A549 (cell line): ENCODE results near the gene SSBP3. TPM values are rescaled to one million over a fixed set of nuclear protein-coding genes. Genes with fewer than 3 reads are reported as not detected.

ENCODE experiments used
- ATAC-seq, 2 experiments: fragments of 200-7000 bp in 1 of 2; fragments of >200 bp in 1 of 2; cut with Nextera tagmentation in 1 of 2; cut with Tn5 transposase in 1 of 2; 3 replicates each; pipeline versions ENCODE4 v1.8.0 to v1.9.1; 2018 to 2020; ENCODE audit warnings: mild to moderate bottlenecking in 1 of 2, moderate library complexity in 1 of 2
- CTCF ChIA-PET: fragments of 300-600 bp; sonication (Branson Sonifier 250); formaldehyde crosslinking; extraction: SDS; loops from one replicate; lab custom pipeline; 2021; ENCODE audit warnings: antibody characterized with exemption, inconsistent platforms; lab: Yijun Ruan, JAX
- POLR2A ChIA-PET: fragments of 350-600 bp; formaldehyde crosslinking; extraction: SDS; loops from one replicate; lab custom pipeline; 2021; ENCODE audit warnings: antibody characterized with exemption, inconsistent platforms; lab: Yijun Ruan, JAX
- DNase-seq, 2 experiments: peaks; one replicate each; pipeline versions ENCODE4 v3.0.0 to v3.0.0-alpha.2; 2011 to 2016; ENCODE audit warnings: low read depth in 1 of 2, low spot score in 1 of 2
- FAIRE-seq: peaks from 2 replicates; lab custom pipeline; 2011; peaks lifted over from hg19 to GRCh38; lab: Jason Lieb, UNC
- H3K27ac ChIP-seq, 2 experiments: fragments of >200 bp; sonication (Bioruptor Twin); formaldehyde crosslinking; 3 replicates each; pipeline ENCODE4 v1.5.1; 2016 to 2017
- H3K4me1 ChIP-seq: fragments of >200 bp; sonication (Bioruptor Twin); formaldehyde crosslinking; 3 replicates; pipeline ENCODE4 v1.6.1; 2016
- H3K4me2 ChIP-seq: fragments of >200 bp; sonication (Bioruptor Twin); formaldehyde crosslinking; 3 replicates; pipeline ENCODE4 v1.6.1; 2016
- H3K4me3 ChIP-seq: fragments of >200 bp; sonication (Bioruptor Twin); formaldehyde crosslinking; 3 replicates; pipeline ENCODE4 v1.5.1; 2016
- H3K9me3 ChIP-seq: fragments of >200 bp; sonication (Bioruptor Twin); formaldehyde crosslinking; 3 replicates; pipeline ENCODE4 v1.6.1; 2016
- BHLHE40 ChIP-seq: IDR thresholded peaks from 2 replicates; pipeline ENCODE4 v1.6.1; 2012; ENCODE audit warnings: low read depth, low read length, inconsistent platforms
- CHD4 ChIP-seq: fragments of 200-600 bp; sonication (generic); IDR thresholded peaks from 2 replicates; pipeline ENCODE4 v1.6.1; 2016; ENCODE audit warnings: antibody characterized with exemption, mild to moderate bottlenecking, borderline replicate concordance
- EHMT2 ChIP-seq: fragments of 200-600 bp; sonication (generic); IDR thresholded peaks from 2 replicates; pipeline ENCODE4 v1.6.1; 2016; ENCODE audit warnings: antibody characterized with exemption, low read depth, mild to moderate bottlenecking, moderate library complexity
- EP300 ChIP-seq, 2 experiments: fragments of >200 bp; sonication (Bioruptor Twin); formaldehyde crosslinking; IDR thresholded peaks; 2 replicates in 1 of 2; 3 replicates in 1 of 2; pipeline ENCODE4 v1.6.1; 2016 to 2017
- ESRRA ChIP-seq: fragments of 150-350 bp; IDR thresholded peaks from 2 replicates; pipeline ENCODE4 v1.6.1; 2014; ENCODE audit warnings: mild to moderate bottlenecking, low read length, borderline replicate concordance
- FOSB ChIP-seq: fragments of 250-450 bp; sonication (Bioruptor Pico); IDR thresholded peaks from 2 replicates; pipeline ENCODE4 v1.5.0; 2020; ENCODE audit warnings: mild to moderate bottlenecking, moderate library complexity
- FOXS1 ChIP-seq: fragments of 250-450 bp; sonication (Bioruptor Pico); IDR thresholded peaks from 2 replicates; pipeline ENCODE4 v1.5.0; 2020; ENCODE audit warnings: mild to moderate bottlenecking, moderate library complexity
- HOXA7 ChIP-seq: fragments of 250-450 bp; sonication (Bioruptor Pico); IDR thresholded peaks from 2 replicates; pipeline ENCODE4 v1.5.0; 2020; ENCODE audit warnings: mild to moderate bottlenecking, moderate library complexity
- HOXB5 ChIP-seq: fragments of 250-450 bp; sonication (Bioruptor Pico); IDR thresholded peaks from 2 replicates; pipeline ENCODE4 v1.5.0; 2020; ENCODE audit warnings: mild to moderate bottlenecking, moderate library complexity
- KDM5A ChIP-seq: fragments of 200-600 bp; sonication (generic); IDR thresholded peaks from 2 replicates; pipeline ENCODE4 v1.6.1; 2016; ENCODE audit warnings: antibody characterized with exemption, mild to moderate bottlenecking
- RCOR1 ChIP-seq: fragments of 150-350 bp; IDR thresholded peaks from 2 replicates; pipeline ENCODE4 v1.6.1; 2014; ENCODE audit warnings: antibody characterized with exemption, low read length, low read depth
- RFX5 ChIP-seq: fragments of 450-650 bp; IDR thresholded peaks from 2 replicates; pipeline ENCODE4 v1.7.1; 2014; ENCODE audit warnings: antibody characterized with exemption, mild to moderate bottlenecking, moderate library complexity
- RNF2 ChIP-seq: fragments of 200-600 bp; sonication (generic); IDR thresholded peaks from 2 replicates; pipeline ENCODE4 v1.6.1; 2016; ENCODE audit warnings: low read depth, mild to moderate bottlenecking, antibody characterized with exemption, moderate library complexity, borderline replicate concordance
- TFCP2L1 ChIP-seq: fragments of 250-450 bp; sonication (Bioruptor Pico); IDR thresholded peaks from 2 replicates; pipeline ENCODE4 v1.5.0; 2021; ENCODE audit warnings: mild to moderate bottlenecking
- ZC3H11A ChIP-seq: fragments of 450-650 bp; IDR thresholded peaks from 2 replicates; pipeline ENCODE4 v1.6.1; 2014; ENCODE audit warnings: antibody characterized with exemption, mild to moderate bottlenecking
- ZFP36 ChIP-seq: fragments of 450-650 bp; IDR thresholded peaks from 2 replicates; pipeline ENCODE4 v1.6.1; 2014; ENCODE audit warnings: borderline replicate concordance; ENCODE audit not compliant: partially characterized antibody
- WGBS: methylation state at CpG from one replicate; pipeline ENCODE4 v1.1.6; 2017; ENCODE audit errors: missing lambda C conversion rate; 5-methylcytosine and 5-hydroxymethylcytosine counted together
- polyA plus RNA-seq, 4 experiments: library from polyadenylated mRNA; depleted of rRNA in 3 of 4; stranded (reverse); fragments of >200 nt; fragmentation: RNase III in 1 of 4; extraction: RNeasy Plus Mini Kit Qiagen cat#74134 plus additional on column Dnase treatment in 1 of 4; gene quantifications; 2 replicates in 3 of 4; 3 replicates in 1 of 4; pipeline ENCODE4 v1.2.3, GENCODE V29; 2011 to 2017
- TF ChIP-seq, protein P1 (sequence below): fragments of 250-450 bp; sonication (Bioruptor Pico); IDR thresholded peaks from 2 replicates; pipeline ENCODE4 v1.5.0; 2021; ENCODE audit warnings: mild to moderate bottlenecking, moderate library complexity, borderline replicate concordance
- TF ChIP-seq, protein P2 (sequence below): IDR thresholded peaks from 2 replicates; pipeline ENCODE4 v1.6.1; 2012; ENCODE audit warnings: low read depth, borderline replicate concordance
- TF ChIP-seq, protein P3 (sequence below): fragments of 450-650 bp; IDR thresholded peaks from 2 replicates; pipeline ENCODE4 v1.6.1; 2014; ENCODE audit warnings: antibody characterized with exemption
- TF ChIP-seq, protein P4 (sequence below): fragments of >200 bp; sonication (Bioruptor Twin); formaldehyde crosslinking; IDR thresholded peaks from 3 replicates; pipeline ENCODE4 v1.6.1; 2016
- TF ChIP-seq, protein P5 (sequence below): IDR thresholded peaks from 2 replicates; pipeline ENCODE4 v1.6.1; 2012
- TF ChIP-seq, protein P6 (sequence below): fragments of >200 bp; sonication (Bioruptor Twin); formaldehyde crosslinking; IDR thresholded peaks from 2 replicates; pipeline ENCODE4 v1.6.1; 2016
- TF ChIP-seq, protein P7 (sequence below): IDR thresholded peaks from 2 replicates; pipeline ENCODE4 v1.6.1; 2012

SSBP3 gene
- polyA plus RNA-seq, 2 of the 4 experiments (the other 2 are of a cell fraction): 7.2 to 9.1 TPM

DNA sequence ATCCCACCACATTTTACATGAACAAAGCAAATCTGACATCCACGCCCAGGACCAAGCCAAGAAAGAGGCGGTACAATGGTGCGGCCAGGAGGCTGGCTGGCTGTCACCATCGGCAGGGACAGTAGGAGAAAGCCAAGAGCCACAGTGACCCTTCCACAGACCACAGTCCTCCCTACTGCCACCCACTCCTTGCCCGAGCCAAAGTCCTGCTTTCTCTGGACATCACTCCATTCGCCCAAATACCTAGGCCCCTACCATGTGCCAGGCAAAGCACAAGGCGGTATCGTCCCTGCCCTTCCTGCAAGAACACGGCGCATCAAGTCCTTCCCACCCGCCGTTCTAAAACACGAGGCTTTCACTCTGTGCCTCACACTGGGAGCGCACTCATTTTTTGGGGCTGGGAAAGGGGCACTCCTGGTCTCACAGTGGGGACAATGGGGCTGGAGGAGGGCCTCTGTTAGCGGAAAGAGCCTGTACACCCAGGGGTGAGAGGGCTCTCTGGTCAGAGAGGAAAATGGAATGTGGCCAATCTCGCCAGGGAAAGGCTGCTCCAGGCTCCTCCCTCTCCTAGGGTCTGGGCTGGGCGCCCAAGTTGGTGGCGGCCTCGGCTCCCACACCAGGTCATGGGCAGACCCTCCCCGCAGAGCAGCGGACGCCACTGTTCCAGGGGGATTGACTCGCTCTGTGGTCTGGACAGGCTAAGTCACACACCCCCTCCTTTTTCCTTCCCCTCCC is 26.5 kb downstream of the SSBP3 start:
- FAIRE-seq (no peak), DNase-seq (no peak)
- H3K4me3 ChIP-seq: no peak overlapping the region
- POLR2A ChIA-PET: no interaction called here
- H3K4me2 ChIP-seq: no peak overlapping the region
- CTCF ChIA-PET: interaction anchor here (0.6 kb wide), 1 partner anchor 375 kb away, joined by 4 read pairs; no protein-coding TSS in a partner anchor
- H3K27ac ChIP-seq: no peak overlapping the region
- H3K4me1 ChIP-seq: 0 out of 3 replicates have a peak, but pooled peaks cover 3% of the 10 kb centered on the region
- WGBS: 92% methylated on average over 22 of the region's 23 CpGs
- TF ChIP-seq TFCP2L1 (CRISPR knock-in tag) (no peak), ZFP36 (no peak), CHD4 (no peak), ZC3H11A (no peak), KDM5A (no peak), BHLHE40 (no peak), HOXB5 (no peak)
- TF ChIP-seq, protein P1, sequence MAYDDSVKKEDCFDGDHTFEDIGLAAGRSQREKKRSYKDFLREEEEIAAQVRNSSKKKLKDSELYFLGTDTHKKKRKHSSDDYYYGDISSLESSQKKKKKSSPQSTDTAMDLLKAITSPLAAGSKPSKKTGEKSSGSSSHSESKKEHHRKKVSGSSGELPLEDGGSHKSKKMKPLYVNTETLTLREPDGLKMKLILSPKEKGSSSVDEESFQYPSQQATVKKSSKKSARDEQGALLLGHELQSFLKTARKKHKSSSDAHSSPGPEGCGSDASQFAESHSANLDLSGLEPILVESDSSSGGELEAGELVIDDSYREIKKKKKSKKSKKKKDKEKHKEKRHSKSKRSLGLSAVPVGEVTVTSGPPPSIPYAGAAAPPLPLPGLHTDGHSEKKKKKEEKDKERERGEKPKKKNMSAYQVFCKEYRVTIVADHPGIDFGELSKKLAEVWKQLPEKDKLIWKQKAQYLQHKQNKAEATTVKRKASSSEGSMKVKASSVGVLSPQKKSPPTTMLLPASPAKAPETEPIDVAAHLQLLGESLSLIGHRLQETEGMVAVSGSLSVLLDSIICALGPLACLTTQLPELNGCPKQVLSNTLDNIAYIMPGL (CRISPR knock-in tag): no peak
- TF ChIP-seq, protein P2, sequence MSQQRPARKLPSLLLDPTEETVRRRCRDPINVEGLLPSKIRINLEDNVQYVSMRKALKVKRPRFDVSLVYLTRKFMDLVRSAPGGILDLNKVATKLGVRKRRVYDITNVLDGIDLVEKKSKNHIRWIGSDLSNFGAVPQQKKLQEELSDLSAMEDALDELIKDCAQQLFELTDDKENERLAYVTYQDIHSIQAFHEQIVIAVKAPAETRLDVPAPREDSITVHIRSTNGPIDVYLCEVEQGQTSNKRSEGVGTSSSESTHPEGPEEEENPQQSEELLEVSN: no peak
- TF ChIP-seq, protein P3, sequence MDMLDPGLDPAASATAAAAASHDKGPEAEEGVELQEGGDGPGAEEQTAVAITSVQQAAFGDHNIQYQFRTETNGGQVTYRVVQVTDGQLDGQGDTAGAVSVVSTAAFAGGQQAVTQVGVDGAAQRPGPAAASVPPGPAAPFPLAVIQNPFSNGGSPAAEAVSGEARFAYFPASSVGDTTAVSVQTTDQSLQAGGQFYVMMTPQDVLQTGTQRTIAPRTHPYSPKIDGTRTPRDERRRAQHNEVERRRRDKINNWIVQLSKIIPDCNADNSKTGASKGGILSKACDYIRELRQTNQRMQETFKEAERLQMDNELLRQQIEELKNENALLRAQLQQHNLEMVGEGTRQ: no peak
- TF ChIP-seq, all 56 proteins: peak for 0
- no peak for ATAC-seq
- no peaks in the 10 kb centered on the region for H3K9me3 ChIP-seq

DNA sequence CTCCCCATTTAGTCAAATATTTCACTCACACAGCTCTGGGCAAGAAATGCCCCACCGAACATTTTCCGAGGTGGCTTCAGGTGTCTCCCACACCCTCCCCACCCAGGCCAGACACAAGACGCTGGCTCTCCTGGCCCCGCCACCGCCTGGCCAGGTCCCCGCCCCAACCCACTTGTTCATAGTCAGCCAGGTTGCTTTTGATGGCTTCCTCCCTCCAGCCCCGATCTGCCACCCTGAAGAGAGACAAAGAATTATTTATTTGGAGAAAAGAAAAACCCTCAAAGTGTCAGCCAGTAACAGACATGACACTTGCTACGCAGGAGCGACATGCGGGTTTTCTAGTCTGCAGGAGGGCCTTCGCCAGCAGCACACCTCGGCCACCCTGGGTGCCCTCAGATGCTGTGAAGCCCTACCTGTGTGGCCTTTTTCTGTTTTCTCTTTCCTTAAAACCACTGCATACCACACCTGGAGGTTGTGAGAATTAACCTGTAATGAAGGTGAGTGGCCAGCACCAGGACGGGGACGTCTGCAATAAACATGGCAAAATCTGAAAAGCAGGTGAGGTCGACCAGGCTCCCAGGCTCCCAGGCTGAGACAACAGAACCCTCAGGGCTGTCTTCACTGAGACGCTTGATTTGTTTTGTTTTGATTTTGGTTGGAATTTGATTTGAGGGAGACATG is 27.2 kb downstream of the SSBP3 start:
- H3K9me3 ChIP-seq: no peaks in the 10 kb centered on the region
- no peak overlapping the region for H3K4me2 ChIP-seq
- no peak for TF ChIP-seq EP300 (IDR thresholded peaks at IDR 0.05)
- TF ChIP-seq, protein P4, sequence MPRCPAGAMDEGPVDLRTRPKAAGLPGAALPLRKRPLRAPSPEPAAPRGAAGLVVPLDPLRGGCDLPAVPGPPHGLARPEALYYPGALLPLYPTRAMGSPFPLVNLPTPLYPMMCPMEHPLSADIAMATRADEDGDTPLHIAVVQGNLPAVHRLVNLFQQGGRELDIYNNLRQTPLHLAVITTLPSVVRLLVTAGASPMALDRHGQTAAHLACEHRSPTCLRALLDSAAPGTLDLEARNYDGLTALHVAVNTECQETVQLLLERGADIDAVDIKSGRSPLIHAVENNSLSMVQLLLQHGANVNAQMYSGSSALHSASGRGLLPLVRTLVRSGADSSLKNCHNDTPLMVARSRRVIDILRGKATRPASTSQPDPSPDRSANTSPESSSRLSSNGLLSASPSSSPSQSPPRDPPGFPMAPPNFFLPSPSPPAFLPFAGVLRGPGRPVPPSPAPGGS: no peak
- no peak for TF ChIP-seq RFX5
- TF ChIP-seq ESRRA: no peak
- TF ChIP-seq, protein P2: no peak
- TF ChIP-seq, protein P5, sequence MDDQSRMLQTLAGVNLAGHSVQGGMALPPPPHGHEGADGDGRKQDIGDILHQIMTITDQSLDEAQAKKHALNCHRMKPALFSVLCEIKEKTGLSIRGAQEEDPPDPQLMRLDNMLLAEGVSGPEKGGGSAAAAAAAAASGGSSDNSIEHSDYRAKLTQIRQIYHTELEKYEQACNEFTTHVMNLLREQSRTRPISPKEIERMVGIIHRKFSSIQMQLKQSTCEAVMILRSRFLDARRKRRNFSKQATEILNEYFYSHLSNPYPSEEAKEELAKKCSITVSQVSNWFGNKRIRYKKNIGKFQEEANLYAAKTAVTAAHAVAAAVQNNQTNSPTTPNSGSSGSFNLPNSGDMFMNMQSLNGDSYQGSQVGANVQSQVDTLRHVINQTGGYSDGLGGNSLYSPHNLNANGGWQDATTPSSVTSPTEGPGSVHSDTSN: no peak
- no peak for TF ChIP-seq RNF2
- TF ChIP-seq, protein P6, sequence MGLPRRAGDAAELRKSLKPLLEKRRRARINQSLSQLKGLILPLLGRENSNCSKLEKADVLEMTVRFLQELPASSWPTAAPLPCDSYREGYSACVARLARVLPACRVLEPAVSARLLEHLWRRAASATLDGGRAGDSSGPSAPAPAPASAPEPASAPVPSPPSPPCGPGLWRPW: no peak
- TF ChIP-seq, protein P7, sequence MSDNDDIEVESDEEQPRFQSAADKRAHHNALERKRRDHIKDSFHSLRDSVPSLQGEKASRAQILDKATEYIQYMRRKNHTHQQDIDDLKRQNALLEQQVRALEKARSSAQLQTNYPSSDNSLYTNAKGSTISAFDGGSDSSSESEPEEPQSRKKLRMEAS: no peak
- TF ChIP-seq RCOR1: no peak
- no peak for TF ChIP-seq CHD4
- no peak for TF ChIP-seq ZC3H11A
- TF ChIP-seq HOXA7 (CRISPR knock-in tag): no peak
- no peak for TF ChIP-seq FOXS1 (CRISPR knock-in tag)
- TF ChIP-seq FOSB (CRISPR knock-in tag): no peak
- no peak for TF ChIP-seq EHMT2
- WGBS: 91% methylated on average over 16 of the region's 16 CpGs
- no peak for DNase-seq
- no peak overlapping the region for H3K4me3 ChIP-seq
- no peak for ATAC-seq
- no peak overlapping the region for H3K27ac ChIP-seq
- ChIA-PET CTCF (no interaction called here), POLR2A (no interaction called here)
- no peak for FAIRE-seq
- H3K4me1 ChIP-seq: 0 out of 3 replicates have a peak, but pooled peaks cover 3% of the 10 kb centered on the region
